Lung (tissue), 12 donors: ENCODE data around the gene OR1F1. TPM values are rescaled to one million over a fixed set of nuclear protein-coding genes. Genes with fewer than 3 reads are reported as not detected.

ENCODE experiments used
- ATAC-seq: fragments of 200-7000 bp; cut with Tn5 transposase; one replicate; pipeline ENCODE4 v1.9.1; 2020; ENCODE audit warnings: moderate number of reproducible peaks; ENCODE audit not compliant: insufficient read depth, low FRiP score
- DNase-seq, 3 donors: peaks; one replicate each; pipeline ENCODE4 v3.0.0-alpha.2; 2013 to 2017
- H3K27ac ChIP-seq, 2 donors: one replicate each; pipeline ENCODE4 v1.5.1; 2013; ENCODE audit warnings: mild to moderate bottlenecking in 2 of 2, moderate library complexity in 2 of 2, control low read depth in 1 of 2, inconsistent platforms in 1 of 2, low read depth in 1 of 2, low read length in 1 of 2
- H3K27me3 ChIP-seq, 3 donors: one replicate each; pipeline ENCODE4 v1.5.1; 2013; ENCODE audit warnings: low read length in 2 of 3; ENCODE audit not compliant: control insufficient read depth in 3 of 3, insufficient read depth in 3 of 3
- H3K36me3 ChIP-seq, 4 donors: one replicate each; pipeline ENCODE4 v1.5.1; 2013; ENCODE audit warnings: low read length in 4 of 4, mild to moderate bottlenecking in 1 of 4, moderate library complexity in 1 of 4; ENCODE audit not compliant: control insufficient read depth in 4 of 4, insufficient read depth in 4 of 4
- H3K4me1 ChIP-seq, 5 donors: one replicate each; pipeline ENCODE4 v1.5.1; 2013; ENCODE audit warnings: low read length in 5 of 5, mild to moderate bottlenecking in 2 of 5, moderate library complexity in 1 of 5; ENCODE audit not compliant: control insufficient read depth in 5 of 5, insufficient read depth in 5 of 5
- H3K4me3 ChIP-seq: one replicate; pipeline ENCODE4 v1.5.1; 2013; ENCODE audit warnings: mild to moderate bottlenecking, control low read depth, moderate library complexity
- H3K9ac ChIP-seq, 2 donors: one replicate each; pipeline ENCODE4 v1.5.1; 2013; ENCODE audit warnings: low read length in 2 of 2, control low read depth in 1 of 2; ENCODE audit not compliant: insufficient read depth in 1 of 2
- H3K9me3 ChIP-seq, 4 donors: one replicate each; pipeline ENCODE4 v1.5.1; 2013; ENCODE audit warnings: low read length in 3 of 4, mild to moderate bottlenecking in 1 of 4, moderate library complexity in 1 of 4; ENCODE audit not compliant: control insufficient read depth in 4 of 4, insufficient read depth in 3 of 4
- WGBS, 2 donors: extraction: QIAGEN DNeasy Blood & Tissue Kit; methylation state at CpG; one replicate each; pipeline ENCODE4 v1.1.7; 2013; 5-methylcytosine and 5-hydroxymethylcytosine counted together
- polyA plus RNA-seq, 2 donors: library from polyadenylated mRNA; stranded (reverse); fragments of 200-250 nt; gene quantifications; one replicate each; pipeline ENCODE4 v1.2.1, GENCODE V29; 2013
- total RNA-seq, 2 donors: library from RNA; depleted of rRNA in 1 of 2; stranded (reverse); fragments of >200 nt in 1 of 2; gene quantifications; one replicate each; pipeline ENCODE4 v1.2.1, GENCODE V29; 2014 to 2021
- TF ChIP-seq, protein P1 (sequence below): IDR thresholded peaks from 2 replicates; pipeline ENCODE4 v1.5.1; 2012; ENCODE audit warnings: mild to moderate bottlenecking; ENCODE audit errors: control extremely low read depth, extremely low read depth
- donor health status: control.
- donor health status: control.
- donor health status: Bipolar disorder and iron deficiency.
- donor health status: healthy.
- donor health status: DM: yes; HTN: yes; CAD: no.

OR1F1 gene
- total and polyA plus RNA-seq, 4 donors = not detected

DNA sequence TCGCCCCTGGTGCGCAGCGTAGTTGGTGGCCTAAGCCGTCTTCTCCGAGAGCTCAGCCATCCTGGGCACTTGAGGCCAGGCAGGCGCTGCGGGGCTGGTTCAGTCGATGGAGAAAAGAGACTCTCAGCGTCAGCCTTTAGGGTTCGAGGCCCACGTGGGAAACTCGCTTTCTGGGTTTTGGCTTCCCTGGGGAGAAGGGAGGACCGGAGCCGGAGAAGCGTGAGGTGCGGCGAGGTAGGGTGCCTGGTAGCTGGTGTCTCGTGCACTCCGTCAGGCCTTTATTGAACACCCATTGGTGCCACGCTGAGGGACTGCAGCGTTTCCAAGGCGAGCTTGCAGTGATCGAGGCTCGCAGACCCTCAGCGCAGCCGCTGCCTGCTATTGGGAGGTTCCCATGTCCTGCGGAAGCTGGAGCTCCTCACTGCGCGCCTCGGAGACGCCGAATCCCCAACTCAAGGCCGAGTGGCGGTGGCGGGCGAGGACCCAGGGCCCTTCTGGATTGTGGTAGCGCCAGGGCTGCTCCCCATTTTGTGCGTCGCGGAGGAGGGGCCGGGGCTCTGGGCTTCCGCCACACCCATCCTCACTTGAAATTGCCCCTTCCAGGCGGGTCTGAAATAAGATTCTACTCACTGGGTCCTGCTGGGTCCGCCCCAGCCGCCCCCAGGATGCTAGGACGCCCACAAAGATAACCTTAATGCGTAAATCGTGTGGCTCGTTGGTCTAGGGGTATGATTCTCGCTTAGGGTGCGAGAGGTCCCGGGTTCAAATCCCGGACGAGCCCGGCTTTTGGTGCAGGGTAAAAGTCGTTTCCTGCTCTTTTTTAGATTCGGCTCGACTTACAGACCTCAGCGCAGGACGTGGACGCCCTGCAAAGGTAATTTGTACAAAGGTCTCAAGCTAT, 1.2 kb downstream of the OR1F1 start:
- Histone ChIP-seq H3K9ac (no peak overlapping the region), H3K4me3 (no peak overlapping the region), H3K9me3 (peaks cover 0 to 19% (median 0%) of the 10 kb centered on the region in 4 donors), H3K27ac (no peak overlapping the region), H3K27me3 (peaks cover 3 to 97% (median 95%) of the 10 kb centered on the region in 3 donors), H3K36me3 (no peaks in the 10 kb centered on the region), H3K4me1 (peaks cover 0 to 13% (median 0%) of the 10 kb centered on the region in 5 donors)
- ATAC-seq (no peak), DNase-seq (peak; percentile 39 to 60 (median 56))
- 3% methylated on average over 61 of the region's 61 CpGs for WGBS, 2 donors
- TF ChIP-seq, protein P1, sequence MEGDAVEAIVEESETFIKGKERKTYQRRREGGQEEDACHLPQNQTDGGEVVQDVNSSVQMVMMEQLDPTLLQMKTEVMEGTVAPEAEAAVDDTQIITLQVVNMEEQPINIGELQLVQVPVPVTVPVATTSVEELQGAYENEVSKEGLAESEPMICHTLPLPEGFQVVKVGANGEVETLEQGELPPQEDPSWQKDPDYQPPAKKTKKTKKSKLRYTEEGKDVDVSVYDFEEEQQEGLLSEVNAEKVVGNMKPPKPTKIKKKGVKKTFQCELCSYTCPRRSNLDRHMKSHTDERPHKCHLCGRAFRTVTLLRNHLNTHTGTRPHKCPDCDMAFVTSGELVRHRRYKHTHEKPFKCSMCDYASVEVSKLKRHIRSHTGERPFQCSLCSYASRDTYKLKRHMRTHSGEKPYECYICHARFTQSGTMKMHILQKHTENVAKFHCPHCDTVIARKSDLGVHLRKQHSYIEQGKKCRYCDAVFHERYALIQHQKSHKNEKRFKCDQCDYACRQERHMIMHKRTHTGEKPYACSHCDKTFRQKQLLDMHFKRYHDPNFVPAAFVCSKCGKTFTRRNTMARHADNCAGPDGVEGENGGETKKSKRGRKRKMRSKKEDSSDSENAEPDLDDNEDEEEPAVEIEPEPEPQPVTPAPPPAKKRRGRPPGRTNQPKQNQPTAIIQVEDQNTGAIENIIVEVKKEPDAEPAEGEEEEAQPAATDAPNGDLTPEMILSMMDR = no peak

DNA sequence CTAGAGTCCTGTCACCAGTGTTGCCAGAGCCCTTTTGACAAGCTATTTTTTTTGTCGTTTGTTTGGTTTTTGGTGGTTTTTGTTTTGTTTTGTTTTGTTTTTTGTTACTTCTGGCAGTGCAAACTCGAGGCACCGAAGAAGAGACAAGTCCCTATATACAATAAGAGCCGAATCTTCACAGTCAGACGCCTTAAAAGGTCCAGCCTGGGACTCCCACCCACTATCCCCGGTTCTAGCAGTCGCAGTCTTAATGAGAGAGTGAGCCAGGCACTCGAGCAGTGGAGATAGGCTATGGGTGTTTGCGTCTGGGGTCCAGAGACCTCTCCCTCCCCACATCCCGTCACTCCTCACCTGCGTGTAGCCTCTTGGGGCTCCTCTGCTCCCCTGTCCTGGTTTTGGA, 1.9 kb downstream of the OR1F1 start:
- H3K9me3 ChIP-seq = peaks cover 0 to 21% (median 0%) of the 10 kb centered on the region in 4 donors
- DNase-seq = no peak
- 12 to 18% methylated on average over 11 of the region's 11 CpGs for WGBS, 2 donors

DNA sequence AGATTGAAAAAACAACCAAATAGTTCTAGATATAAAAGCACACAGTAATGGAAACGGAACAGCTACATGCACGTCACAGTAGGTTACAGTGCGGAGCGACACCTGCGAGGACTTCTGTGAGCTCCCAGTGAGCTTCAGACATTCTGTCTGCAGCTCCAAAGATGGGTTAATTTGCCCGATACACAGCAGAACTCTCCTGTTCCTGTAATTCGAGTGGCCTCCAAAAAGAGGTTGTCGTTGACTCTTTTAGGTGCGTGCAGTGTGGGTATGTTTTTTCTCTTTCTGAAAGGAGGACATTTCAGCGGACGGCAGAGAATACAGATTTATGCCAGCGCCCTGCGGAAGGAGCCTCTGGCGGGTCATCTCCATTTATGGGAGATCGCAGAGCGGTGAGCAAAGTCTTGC, 2.9 kb downstream of the OR1F1 start:
- peaks cover 6 to 95% (median 88%) of the 10 kb centered on the region in 3 donors for H3K27me3 ChIP-seq
- H3K27ac ChIP-seq = no peak overlapping the region
- H3K4me3 ChIP-seq = no peak overlapping the region
- DNase-seq (no peak), ATAC-seq (no peak)
- peaks cover 0 to 24% (median 0%) of the 10 kb centered on the region in 4 donors for H3K9me3 ChIP-seq
- no peak overlapping the region for H3K9ac ChIP-seq
- TF ChIP-seq, protein P1 = no peak
- 10 to 12% methylated on average over 16 of the region's 16 CpGs for WGBS, 2 donors
- H3K36me3 ChIP-seq = no peaks in the 10 kb centered on the region
- peaks cover 0 to 13% (median 0%) of the 10 kb centered on the region in 5 donors for H3K4me1 ChIP-seq

More for the DNA sequence above, 1.9 kb downstream of the OR1F1 start:
- Histone ChIP-seq H3K4me3 (no peak overlapping the region), H3K27me3 (peaks cover 5 to 97% (median 96%) of the 10 kb centered on the region in 3 donors), H3K9ac (no peak overlapping the region), H3K4me1 (peaks cover 0 to 13% (median 0%) of the 10 kb centered on the region in 5 donors), H3K27ac (no peak overlapping the region), H3K36me3 (no peaks in the 10 kb centered on the region)
- no peak for ATAC-seq
- TF ChIP-seq, protein P1 = no peak
